A673 (cell line): ENCODE measurements around the gene FGD4.

Experiments
- CTCF ChIP-seq: fragments of 300-800, 200-600 bp; sonication (generic); conservative IDR thresholded peaks from 2 replicates; pipeline ENCODE4 v1.5.1; 2017; ENCODE audit warnings: low read depth, mild to moderate bottlenecking, antibody characterized with exemption, low read length, moderate library complexity, mixed read lengths
- EZH2 ChIP-seq: fragments of 200-600 bp; sonication (generic); IDR thresholded peaks from 2 replicates; pipeline ENCODE4 v1.6.1; 2017; ENCODE audit warnings: borderline replicate concordance, low read depth, mild to moderate bottlenecking, mixed read lengths, antibody characterized with exemption, low read length; ENCODE audit not compliant: poor library complexity, severe bottlenecking

DNA sequence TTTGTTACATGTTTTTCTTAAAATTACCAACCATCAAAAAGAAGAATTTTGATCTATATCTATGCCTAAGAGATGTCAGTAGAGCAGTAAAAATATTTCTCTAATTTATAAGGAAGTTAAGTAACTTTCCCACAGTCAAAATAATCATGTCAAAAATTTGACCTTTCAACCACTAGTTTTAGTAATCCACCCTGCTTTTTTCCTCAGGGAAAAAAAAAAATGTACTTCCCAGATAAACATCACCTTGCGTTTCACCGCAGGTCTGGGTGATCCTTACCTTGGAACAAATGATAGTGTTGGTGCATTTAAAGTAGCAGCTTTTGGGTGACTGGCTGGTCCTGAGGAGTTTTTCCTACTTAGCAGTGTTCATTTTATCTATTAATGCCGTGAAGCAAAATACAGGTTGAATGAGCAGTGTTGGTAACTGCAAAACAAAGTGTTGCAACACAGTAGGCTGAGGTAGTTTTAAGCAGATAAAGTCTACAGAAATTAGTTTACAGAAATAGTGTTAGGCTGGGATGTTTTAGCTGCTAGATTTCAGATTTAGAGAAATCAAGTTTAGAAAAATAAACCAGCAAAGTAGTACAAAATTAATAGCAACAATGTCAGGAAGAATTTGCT is 142.5 kb downstream of the FGD4 start:
- TF ChIP-seq EZH2, result no peak
- TF ChIP-seq CTCF, result no peak
